Testis (tissue), 3 donors: ENCODE results near the gene IFNA6. TPM values are rescaled to one million over a fixed set of nuclear protein-coding genes. Genes with fewer than 3 reads are reported as not detected.

Experiments
- DNase-seq: peaks from one replicate; pipeline ENCODE4 v3.0.0-alpha.2; 2019
- H3K27ac ChIP-seq, 2 donors: fragments of 200-600 bp; sonication (generic); one replicate each; pipeline ENCODE4 v1.5.1; 2019
- H3K27me3 ChIP-seq: fragments of 200-600 bp; sonication (generic); one replicate; pipeline ENCODE4 v1.5.1; 2019
- H3K36me3 ChIP-seq: fragments of 200-600 bp; sonication (generic); one replicate; pipeline ENCODE4 v1.5.1; 2017; ENCODE audit warnings: low read depth; ENCODE audit errors: missing control alignments
- H3K4me1 ChIP-seq: fragments of 200-600 bp; sonication (generic); one replicate; pipeline ENCODE4 v1.5.1; 2019
- H3K4me3 ChIP-seq, 2 donors: fragments of 200-600 bp; sonication (generic); one replicate each; pipeline ENCODE4 v1.5.1; 2017 to 2019
- H3K9me3 ChIP-seq: fragments of 200-600 bp; sonication (generic); one replicate; pipeline ENCODE4 v1.5.1; 2017
- POLR2A ChIP-seq: fragments of 450-650 bp; IDR thresholded peaks from one replicate; pipeline ENCODE4 v1.6.1; 2017; ENCODE audit warnings: antibody characterized with exemption, mild to moderate bottlenecking, moderate library complexity
- WGBS, 2 donors: methylation state at CpG; one replicate each; pipeline ENCODE4 v1.1.5; 2018; 5-methylcytosine and 5-hydroxymethylcytosine counted together
- intact Hi-C: fragments of 100-400 bp; cut with DNase I; formaldehyde crosslinking; loops from one replicate; pipeline ENCODE4 v1.15.1; 2023; ENCODE audit warnings: low total_unique reads
- polyA plus RNA-seq: library from polyadenylated mRNA; stranded (reverse); fragments of 350-450 nt; fragmentation: Illumina TruSeq; extraction: RNeasy Lipid Tissue Mini Kit (QIAGEN cat#74804); gene quantifications from one replicate; pipeline ENCODE4 v1.2.3, GENCODE V29; 2014; ENCODE audit warnings: low read depth, low replicate concordance; ENCODE audit not compliant: insufficient read depth
- total RNA-seq, 2 donors: library from RNA; depleted of rRNA; stranded (reverse); fragments of >200 nt; gene quantifications; one replicate each; pipeline ENCODE4 v1.2.3, GENCODE V29; 2016
- TF ChIP-seq, protein P1 (sequence below), 3 experiments: fragments of 450-650 bp in 2 of 3; fragments of 200-600 bp in 1 of 3; sonication (generic) in 1 of 3; IDR thresholded peaks; one replicate each; pipeline ENCODE4 v1.5.1; 2016 to 2019; ENCODE audit warnings: antibody characterized with exemption in 3 of 3, mild to moderate bottlenecking in 2 of 3, moderate library complexity in 1 of 3

The IFNA6 gene
- total and polyA plus RNA-seq, 3 donors from 2014 or later: 0.39 TPM; not detected in 2

DNA sequence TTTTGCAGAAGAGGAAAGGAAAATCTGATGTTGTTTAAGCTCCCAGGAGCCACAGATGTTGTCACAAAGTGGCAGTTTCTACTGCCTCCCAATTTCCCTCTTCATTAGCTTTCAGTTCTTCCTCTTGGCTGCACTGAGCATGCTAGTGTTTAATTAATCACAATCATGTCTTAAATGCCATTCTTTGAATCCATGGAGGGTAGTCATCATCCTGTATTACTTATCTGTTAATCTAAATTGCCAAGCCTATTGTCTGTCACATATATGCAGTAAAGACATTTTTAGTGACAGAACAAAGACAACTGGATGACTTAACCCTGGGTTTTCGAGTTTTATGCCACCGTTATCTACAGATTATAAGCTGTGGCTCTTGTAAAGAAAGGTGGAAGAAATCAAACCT, 30.2 kb downstream of the IFNA6 start:
- no peaks in the 10 kb centered on the region for H3K27me3 ChIP-seq
- no peak for TF ChIP-seq POLR2A
- TF ChIP-seq, protein P1, sequence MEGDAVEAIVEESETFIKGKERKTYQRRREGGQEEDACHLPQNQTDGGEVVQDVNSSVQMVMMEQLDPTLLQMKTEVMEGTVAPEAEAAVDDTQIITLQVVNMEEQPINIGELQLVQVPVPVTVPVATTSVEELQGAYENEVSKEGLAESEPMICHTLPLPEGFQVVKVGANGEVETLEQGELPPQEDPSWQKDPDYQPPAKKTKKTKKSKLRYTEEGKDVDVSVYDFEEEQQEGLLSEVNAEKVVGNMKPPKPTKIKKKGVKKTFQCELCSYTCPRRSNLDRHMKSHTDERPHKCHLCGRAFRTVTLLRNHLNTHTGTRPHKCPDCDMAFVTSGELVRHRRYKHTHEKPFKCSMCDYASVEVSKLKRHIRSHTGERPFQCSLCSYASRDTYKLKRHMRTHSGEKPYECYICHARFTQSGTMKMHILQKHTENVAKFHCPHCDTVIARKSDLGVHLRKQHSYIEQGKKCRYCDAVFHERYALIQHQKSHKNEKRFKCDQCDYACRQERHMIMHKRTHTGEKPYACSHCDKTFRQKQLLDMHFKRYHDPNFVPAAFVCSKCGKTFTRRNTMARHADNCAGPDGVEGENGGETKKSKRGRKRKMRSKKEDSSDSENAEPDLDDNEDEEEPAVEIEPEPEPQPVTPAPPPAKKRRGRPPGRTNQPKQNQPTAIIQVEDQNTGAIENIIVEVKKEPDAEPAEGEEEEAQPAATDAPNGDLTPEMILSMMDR (IDR thresholded peaks at IDR 0.05): no peak
- H3K4me1 ChIP-seq: peaks cover 5% of the 10 kb centered on the region
- H3K9me3 ChIP-seq: no peaks in the 10 kb centered on the region
- no peaks in the 10 kb centered on the region for H3K36me3 ChIP-seq
- H3K27ac ChIP-seq: no peak overlapping the region
- WGBS, 2 donors: 78 to 86% methylated on average over 2 of the region's 2 CpGs
- intact Hi-C loops: loop anchor here (10.0 kb wide), 1 partner anchor 474 kb away; no protein-coding TSS in a partner anchor
- H3K4me3 ChIP-seq: no peak overlapping the region
- DNase-seq: no peak

DNA sequence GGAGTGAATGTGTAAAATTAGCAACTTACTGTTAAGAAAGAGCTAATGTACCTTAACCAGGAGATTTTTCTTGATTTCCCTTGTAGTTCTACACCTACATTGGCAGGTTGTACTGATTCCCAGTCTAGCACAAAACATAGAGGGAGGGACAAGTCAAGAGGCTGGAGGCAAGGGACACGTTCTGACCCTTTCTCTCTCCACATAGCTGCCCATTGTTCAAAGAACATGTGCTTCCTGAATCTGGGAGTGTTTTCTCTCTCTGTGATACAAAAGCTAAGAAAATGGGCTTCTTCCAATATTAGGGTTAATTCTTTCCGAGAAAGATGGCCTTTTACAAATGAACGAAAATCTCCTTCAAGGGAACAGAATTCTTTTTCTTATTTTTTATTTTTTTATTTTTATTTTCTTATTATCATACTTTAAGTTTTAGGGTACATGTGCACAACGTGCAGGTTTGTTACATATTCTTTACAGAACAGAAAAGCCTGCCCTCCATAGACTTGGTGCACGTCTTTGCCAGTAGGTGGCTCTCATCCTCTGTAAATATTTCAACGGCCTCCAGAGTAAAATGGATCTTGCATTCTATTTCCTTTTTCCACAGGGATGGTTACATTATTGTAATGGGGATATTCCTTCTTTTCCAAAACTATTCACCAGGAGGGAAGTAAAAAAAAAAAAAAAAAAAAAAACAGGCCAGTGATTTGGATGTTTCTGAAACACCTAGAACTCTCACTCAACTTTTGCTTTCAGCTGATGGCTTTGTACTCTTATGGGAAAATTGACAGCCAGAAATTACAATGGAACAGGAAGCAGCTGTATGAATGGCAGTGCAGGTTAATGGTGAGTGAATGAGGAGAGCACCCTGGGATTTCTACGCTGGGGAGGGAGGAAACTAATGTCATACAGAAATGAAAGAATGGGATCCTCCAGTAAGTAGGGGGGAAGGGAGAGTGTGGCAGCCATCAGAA, 32.4 kb downstream of the IFNA6 start:
- Histone ChIP-seq H3K27ac (no peak overlapping the region), H3K4me1 (peaks cover 5% of the 10 kb centered on the region), H3K4me3 (no peak overlapping the region), H3K36me3 (no peaks in the 10 kb centered on the region), H3K9me3 (no peaks in the 10 kb centered on the region), H3K27me3 (no peaks in the 10 kb centered on the region)
- intact Hi-C loops: no loop called here
- WGBS, 2 donors: 27 to 37% methylated on average over 7 of the region's 7 CpGs
- TF ChIP-seq, protein P1 (IDR thresholded peaks at IDR 0.05): peak; percentile 25 to 61 (median 58)
- no peak for TF ChIP-seq POLR2A
- DNase-seq: peak; percentile 65

DNA sequence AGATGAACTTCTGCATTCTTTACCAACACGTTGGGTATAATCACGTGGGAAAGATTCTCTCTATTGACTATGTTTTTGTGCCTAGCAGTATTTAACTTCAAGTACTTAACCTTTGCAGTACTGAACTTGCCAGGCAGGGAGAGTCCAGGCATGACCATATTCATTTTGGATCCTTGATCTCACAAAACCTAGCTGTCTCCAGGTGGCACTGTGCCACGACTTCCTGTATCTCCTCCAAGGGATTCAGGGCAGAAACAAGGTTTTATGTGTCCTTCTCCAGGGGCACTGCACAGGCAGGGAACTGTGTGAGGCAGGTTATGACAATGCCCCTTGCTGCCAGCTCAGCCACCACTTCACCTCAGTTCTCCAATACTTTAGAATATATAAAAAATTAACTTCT, 33.8 kb downstream of the IFNA6 start:
- 23 to 46% methylated on average over 3 of the region's 3 CpGs for WGBS, 2 donors
- TF ChIP-seq, protein P1 (IDR thresholded peaks at IDR 0.05): no peak
- TF ChIP-seq POLR2A: no peak
- peak; percentile 26 for DNase-seq
- Histone ChIP-seq H3K4me3 (no peak overlapping the region), H3K9me3 (no peaks in the 10 kb centered on the region), H3K27ac (no peak overlapping the region), H3K27me3 (no peaks in the 10 kb centered on the region), H3K36me3 (no peaks in the 10 kb centered on the region), H3K4me1 (peaks cover 5% of the 10 kb centered on the region)
- intact Hi-C loops: no loop called here

DNA sequence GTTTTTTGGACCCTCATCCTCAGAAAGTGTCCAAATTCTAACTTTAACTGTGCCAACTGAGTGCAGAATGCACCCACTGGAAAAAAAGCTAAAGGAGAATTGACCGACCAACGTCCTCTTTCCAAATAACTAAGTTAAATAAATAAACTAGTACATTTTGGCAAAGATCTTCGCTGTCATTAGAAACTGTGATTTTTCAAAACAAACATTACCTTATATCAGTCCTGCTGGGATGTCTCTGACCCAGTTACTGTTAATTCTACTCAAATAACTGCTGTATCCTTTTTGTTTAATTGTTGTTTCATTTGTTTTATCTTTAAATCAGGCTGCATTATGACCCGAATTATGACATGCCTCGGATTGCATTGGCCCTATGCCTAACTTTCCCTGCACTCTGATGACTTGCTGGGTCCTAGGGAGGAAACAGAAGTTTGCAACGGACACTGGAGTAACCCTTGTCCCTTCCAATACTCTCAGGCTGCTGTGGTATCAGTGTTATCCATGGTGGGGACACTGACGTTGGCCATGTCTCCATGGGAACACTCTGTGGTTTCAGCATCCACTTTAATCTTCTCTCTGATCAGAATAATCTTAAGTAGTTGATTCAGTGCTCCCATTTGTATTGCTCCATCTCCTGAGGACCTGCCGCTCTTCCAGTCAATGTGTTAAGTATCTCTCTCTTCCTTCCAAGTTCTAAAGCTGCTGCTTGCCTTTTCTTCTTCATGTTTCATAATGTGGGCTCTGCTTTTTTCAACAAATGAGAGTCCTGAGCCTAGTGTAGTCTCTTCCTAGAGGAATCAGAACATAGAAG, 34.5 kb downstream of the IFNA6 start:
- peaks cover 3% of the 10 kb centered on the region for H3K4me1 ChIP-seq

More for the DNA sequence above, 34.5 kb downstream of the IFNA6 start:
- no peaks in the 10 kb centered on the region for H3K9me3 ChIP-seq
- WGBS, 2 donors: 52 to 60% methylated on average over 8 of the region's 8 CpGs
- H3K27me3 ChIP-seq: no peaks in the 10 kb centered on the region
- no peak overlapping the region for H3K4me3 ChIP-seq
- DNase-seq: no peak
- no peaks in the 10 kb centered on the region for H3K36me3 ChIP-seq
- TF ChIP-seq, protein P1 (IDR thresholded peaks at IDR 0.05): no peak
- TF ChIP-seq POLR2A: no peak
- H3K27ac ChIP-seq: no peak overlapping the region
- intact Hi-C loops: no loop called here
